ENCODE data around the gene VCAM1.

Gene VCAM1

GRCh38 chr1:100736746-100737145, 17.2 kb downstream of the VCAM1 start:
- Mint-ChIP-seq H3K36me3 (ENCODE audit: low read depth) (peaks cover 46% of the 10 kb centered on the region), H3K9me3 (no peaks in the 10 kb centered on the region), H3K4me1 (peaks cover 47% of the 10 kb centered on the region), H3K4me3 (no peak overlapping the region), H3K27me3 (ENCODE audit: low read depth) (no peaks in the 10 kb centered on the region), H3K27ac (peak overlapping the region; percentile 56 to 89 (median 73))
- TF ChIP-seq CTCF (IDR thresholded peaks at IDR 0.05; ENCODE audit: unreplicated experiment in 3 of 3) = no peak

- Mint-ChIP-seq H3K9me3 (peaks cover 2% of the 10 kb centered on the region), H3K4me3 (no peak overlapping the region), H3K36me3 (ENCODE audit: low read depth) (no peaks in the 10 kb centered on the region), H3K27me3 (ENCODE audit: low read depth) (no peaks in the 10 kb centered on the region), H3K27ac (no peak overlapping the region), H3K4me1 (no peaks in the 10 kb centered on the region)
- TF ChIP-seq CTCF (IDR thresholded peaks at IDR 0.05; ENCODE audit: unreplicated experiment in 3 of 3) = no peak
These were observed 27.0 kb downstream of the VCAM1 start for GRCh38 chr1:100746542-100746932.

- no peak overlapping the region for H3K27ac Mint-ChIP-seq
- peaks cover 2% of the 10 kb centered on the region for H3K9me3 Mint-ChIP-seq
- no peaks in the 10 kb centered on the region for H3K4me1 Mint-ChIP-seq
These were observed 28.2 kb downstream of the VCAM1 start for GRCh38 chr1:100747771-100748170.

GRCh38 chr1:100750005-100750885, 30.7 kb downstream of the VCAM1 start:
- Mint-ChIP-seq H3K36me3 (ENCODE audit: low read depth) (no peaks in the 10 kb centered on the region), H3K9me3 (no peaks in the 10 kb centered on the region), H3K27ac (no peak overlapping the region), H3K4me1 (no peaks in the 10 kb centered on the region), H3K4me3 (no peak overlapping the region), H3K27me3 (ENCODE audit: low read depth) (no peaks in the 10 kb centered on the region)
- no peak for TF ChIP-seq CTCF (IDR thresholded peaks at IDR 0.05; ENCODE audit: unreplicated experiment in 3 of 3)

More at GRCh38 chr1:100747771-100748170, 28.2 kb downstream of the VCAM1 start:
- no peak for TF ChIP-seq CTCF (IDR thresholded peaks at IDR 0.05; ENCODE audit: unreplicated experiment in 3 of 3)
- no peaks in the 10 kb centered on the region for H3K36me3 Mint-ChIP-seq (ENCODE audit: low read depth)
- no peaks in the 10 kb centered on the region for H3K27me3 Mint-ChIP-seq (ENCODE audit: low read depth)
- H3K4me3 Mint-ChIP-seq = no peak overlapping the region

GRCh38 chr1:100752791-100753190, 33.2 kb downstream of the VCAM1 start:
- Mint-ChIP-seq H3K4me1 (no peaks in the 10 kb centered on the region), H3K4me3 (no peak overlapping the region)

More at GRCh38 chr1:100752791-100753190, 33.2 kb downstream of the VCAM1 start:
- no peaks in the 10 kb centered on the region for H3K9me3 Mint-ChIP-seq
- no peaks in the 10 kb centered on the region for H3K27me3 Mint-ChIP-seq (ENCODE audit: low read depth)
- TF ChIP-seq CTCF (IDR thresholded peaks at IDR 0.05; ENCODE audit: unreplicated experiment in 3 of 3) = no peak
- no peak overlapping the region for H3K27ac Mint-ChIP-seq
- no peaks in the 10 kb centered on the region for H3K36me3 Mint-ChIP-seq (ENCODE audit: low read depth)
